PC-9 (cell line): ENCODE measurements around the gene DFFB. TPM values are rescaled to one million over a fixed set of nuclear protein-coding genes. Genes with fewer than 3 reads are reported as not detected.

Experiments used
- BruUV-seq: library from RNA; stranded (reverse); fragments of 400-500 nt; replicated peaks from 2 replicates; lab custom pipeline; 2021; lab: Mats Ljungman, UMichigan
- CTCF ChIA-PET: fragments of 300-600 bp; sonication (Branson Sonifier 250); formaldehyde crosslinking; loops from one replicate; lab custom pipeline; 2022; ENCODE audit warnings: antibody characterized with exemption; lab: Charles Lee
- POLR2A ChIA-PET: fragments of 300-600 bp; sonication (Branson Sonifier 250); formaldehyde crosslinking; loops from one replicate; lab custom pipeline; 2022; ENCODE audit warnings: antibody characterized with exemption; ENCODE audit not compliant: unreplicated experiment; lab: Charles Lee
- DNase-seq, 2 experiments: peaks; one replicate each; pipeline versions ENCODE4 v3.0.0 to v3.0.0-alpha.2; 2015 to 2022; ENCODE audit warnings: mixed read lengths in 1 of 2
- H2AFZ ChIP-seq: fragments of 200-600 bp; sonication (generic); 2 replicates; pipeline ENCODE4 v1.8.1; 2017; ENCODE audit warnings: antibody characterized with exemption
- H3F3A ChIP-seq: fragments of 200-600 bp; sonication (generic); 2 replicates; pipeline ENCODE4 v1.8.1; 2017; ENCODE audit warnings: antibody characterized with exemption, mild to moderate bottlenecking, low read depth; ENCODE audit not compliant: insufficient read depth
- H3K27ac ChIP-seq: fragments of 200-600 bp; sonication (generic); 2 replicates; pipeline ENCODE4 v1.6.1; 2016; ENCODE audit warnings: mixed run types
- H3K27me3 ChIP-seq: fragments of 200-600 bp; sonication (generic); 2 replicates; pipeline ENCODE4 v1.6.1; 2016; ENCODE audit warnings: low read depth, mixed run types; ENCODE audit not compliant: insufficient read depth
- H3K36me3 ChIP-seq: fragments of 200-600 bp; sonication (generic); 2 replicates; pipeline ENCODE4 v1.6.1; 2016; ENCODE audit warnings: low read depth, mixed run types
- H3K4me1 ChIP-seq: fragments of 200-600 bp; sonication (generic); replicated peaks from 2 replicates; pipeline ENCODE4 v1.6.1; 2016; ENCODE audit warnings: mixed run types; ENCODE audit not compliant: insufficient read depth
- H3K4me2 ChIP-seq: fragments of 200-600 bp; sonication (generic); 2 replicates; pipeline ENCODE4 v1.6.1; 2017; ENCODE audit warnings: mixed run types
- H3K4me3 ChIP-seq: fragments of 200-600 bp; sonication (generic); 2 replicates; pipeline ENCODE4 v1.6.1; 2016; ENCODE audit warnings: mixed run types
- H3K79me2 ChIP-seq: fragments of 200-600 bp; sonication (generic); 2 replicates; pipeline ENCODE4 v1.6.1; 2017; ENCODE audit warnings: low read depth, mixed run types
- H3K9me2 ChIP-seq: fragments of 200-600 bp; sonication (generic); 2 replicates; pipeline ENCODE4 v1.8.1; 2017; ENCODE audit warnings: mild to moderate bottlenecking; ENCODE audit not compliant: insufficient read depth
- H3K9me3 ChIP-seq: fragments of 200-600 bp; sonication (generic); 2 replicates; pipeline ENCODE4 v1.8.1; 2016; ENCODE audit warnings: low read depth; ENCODE audit not compliant: insufficient read depth
- H4K20me1 ChIP-seq: fragments of 200-600 bp; sonication (generic); 2 replicates; pipeline ENCODE4 v1.8.1; 2017; ENCODE audit not compliant: insufficient read depth
- EZH2 ChIP-seq: fragments of 200-600 bp; sonication (generic); IDR thresholded peaks from 2 replicates; pipeline ENCODE4 v1.8.0; 2017; ENCODE audit warnings: antibody characterized with exemption, low read depth
- intact Hi-C: fragments of 100-400 bp; cut with micrococcal nuclease; formaldehyde crosslinking; loops from one replicate; pipeline ENCODE4 v1.10.0; 2022; ENCODE audit not compliant: unreplicated experiment
- total RNA-seq: library from RNA; stranded (reverse); gene quantifications from 2 replicates; pipeline ENCODE4 v1.2.3, GENCODE V29; 2021
- TF ChIP-seq, protein P1 (sequence below): fragments of 200-600 bp; sonication (generic); conservative IDR thresholded peaks from 2 replicates; pipeline ENCODE4 v1.6.1; 2017; ENCODE audit warnings: mixed run types, antibody characterized with exemption, mild to moderate bottlenecking, moderate library complexity

Gene DFFB
- total RNA-seq, 1 experiment from 2014 or later, result 4.7 TPM

DNA sequence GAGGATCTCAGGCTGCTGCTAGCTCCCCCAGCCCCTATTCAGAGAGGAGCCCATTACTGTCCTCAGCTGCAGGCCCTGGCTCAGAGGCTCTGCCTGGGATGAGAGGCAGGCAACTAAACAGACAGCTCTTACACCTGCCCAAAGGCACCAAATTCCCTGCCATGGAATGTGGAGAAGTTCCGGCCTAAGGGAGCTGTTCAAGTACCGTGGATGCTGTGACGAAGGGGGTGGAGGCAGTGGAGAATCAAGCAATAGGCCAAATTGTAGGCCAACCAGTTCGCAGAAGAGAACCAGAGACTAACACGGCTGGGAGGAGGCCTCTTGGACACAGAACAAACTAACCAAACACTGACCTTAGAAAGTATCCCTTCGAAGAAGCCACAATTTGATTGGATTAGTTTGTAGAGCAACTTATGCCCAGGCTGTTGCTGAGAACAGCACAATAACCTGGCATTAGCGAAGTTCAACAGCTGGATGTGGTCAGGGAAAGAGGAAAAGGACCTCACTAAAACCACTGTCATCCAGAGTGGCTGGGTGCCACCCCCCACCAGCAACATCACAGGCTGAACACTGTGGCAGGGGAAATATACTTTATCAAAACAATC is 39.2 kb downstream of the DFFB start:
- Histone ChIP-seq H4K20me1 (peaks cover 44% of the 10 kb centered on the region), H3K9me2 (no peaks in the 10 kb centered on the region), H3K4me1 (peaks cover 14% of the 10 kb centered on the region; the same call in 1 of the 2 replicates), H3K4me2 (no peak overlapping the region), H3F3A (peaks cover 20% of the 10 kb centered on the region; the same call in 1 of the 2 replicates), H3K27me3 (no peaks in the 10 kb centered on the region), H3K36me3 (peaks cover 11% of the 10 kb centered on the region), H3K4me3 (no peak overlapping the region), H3K9me3 (no peaks in the 10 kb centered on the region), H3K79me2 (peaks cover 62% of the 10 kb centered on the region), H2AFZ (no peak overlapping the region), H3K27ac (no peak overlapping the region)
- TSS peak; percentile 3 for BruUV-seq
- DNase-seq, result no peak
- TF ChIP-seq, protein P1, sequence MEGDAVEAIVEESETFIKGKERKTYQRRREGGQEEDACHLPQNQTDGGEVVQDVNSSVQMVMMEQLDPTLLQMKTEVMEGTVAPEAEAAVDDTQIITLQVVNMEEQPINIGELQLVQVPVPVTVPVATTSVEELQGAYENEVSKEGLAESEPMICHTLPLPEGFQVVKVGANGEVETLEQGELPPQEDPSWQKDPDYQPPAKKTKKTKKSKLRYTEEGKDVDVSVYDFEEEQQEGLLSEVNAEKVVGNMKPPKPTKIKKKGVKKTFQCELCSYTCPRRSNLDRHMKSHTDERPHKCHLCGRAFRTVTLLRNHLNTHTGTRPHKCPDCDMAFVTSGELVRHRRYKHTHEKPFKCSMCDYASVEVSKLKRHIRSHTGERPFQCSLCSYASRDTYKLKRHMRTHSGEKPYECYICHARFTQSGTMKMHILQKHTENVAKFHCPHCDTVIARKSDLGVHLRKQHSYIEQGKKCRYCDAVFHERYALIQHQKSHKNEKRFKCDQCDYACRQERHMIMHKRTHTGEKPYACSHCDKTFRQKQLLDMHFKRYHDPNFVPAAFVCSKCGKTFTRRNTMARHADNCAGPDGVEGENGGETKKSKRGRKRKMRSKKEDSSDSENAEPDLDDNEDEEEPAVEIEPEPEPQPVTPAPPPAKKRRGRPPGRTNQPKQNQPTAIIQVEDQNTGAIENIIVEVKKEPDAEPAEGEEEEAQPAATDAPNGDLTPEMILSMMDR, result no peak
- TF ChIP-seq EZH2, result no peak
- intact Hi-C loops, result no loop called here
- ChIA-PET POLR2A (no interaction called here), CTCF (no interaction called here)

DNA sequence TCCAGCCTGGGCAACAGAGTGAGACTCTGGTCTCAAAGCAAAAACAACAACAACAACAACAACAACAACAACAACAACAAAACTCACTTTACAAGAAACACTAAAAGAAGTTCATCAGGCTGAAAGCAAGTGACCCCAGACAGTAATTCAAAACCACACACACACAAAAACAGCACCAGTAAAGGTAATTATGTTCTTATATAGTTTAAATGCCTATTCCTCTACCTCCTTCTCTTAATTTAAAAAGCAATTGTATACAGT is 41.1 kb downstream of the DFFB start:
- DNase-seq, result no peak
- TF ChIP-seq, protein P1, result no peak
- no peak for TF ChIP-seq EZH2
- ChIA-PET POLR2A (no interaction called here), CTCF (no interaction called here)
- Histone ChIP-seq H3F3A (peaks cover 24% of the 10 kb centered on the region; the same call in 1 of the 2 replicates), H3K27me3 (no peaks in the 10 kb centered on the region), H3K9me2 (no peaks in the 10 kb centered on the region), H4K20me1 (peaks cover 36% of the 10 kb centered on the region), H3K9me3 (no peaks in the 10 kb centered on the region), H3K4me2 (peak overlapping the region; percentile 81), H3K79me2 (peaks cover 62% of the 10 kb centered on the region), H3K27ac (no peak overlapping the region), H2AFZ (no peak overlapping the region), H3K36me3 (peaks cover 7% of the 10 kb centered on the region; the same call in 1 of the 2 replicates), H3K4me3 (peak overlapping the region; percentile 80), H3K4me1 (peaks cover 14% of the 10 kb centered on the region; the same call in 1 of the 2 replicates)
- intact Hi-C loops, result no loop called here
- BruUV-seq, result no TSS peak

DNA sequence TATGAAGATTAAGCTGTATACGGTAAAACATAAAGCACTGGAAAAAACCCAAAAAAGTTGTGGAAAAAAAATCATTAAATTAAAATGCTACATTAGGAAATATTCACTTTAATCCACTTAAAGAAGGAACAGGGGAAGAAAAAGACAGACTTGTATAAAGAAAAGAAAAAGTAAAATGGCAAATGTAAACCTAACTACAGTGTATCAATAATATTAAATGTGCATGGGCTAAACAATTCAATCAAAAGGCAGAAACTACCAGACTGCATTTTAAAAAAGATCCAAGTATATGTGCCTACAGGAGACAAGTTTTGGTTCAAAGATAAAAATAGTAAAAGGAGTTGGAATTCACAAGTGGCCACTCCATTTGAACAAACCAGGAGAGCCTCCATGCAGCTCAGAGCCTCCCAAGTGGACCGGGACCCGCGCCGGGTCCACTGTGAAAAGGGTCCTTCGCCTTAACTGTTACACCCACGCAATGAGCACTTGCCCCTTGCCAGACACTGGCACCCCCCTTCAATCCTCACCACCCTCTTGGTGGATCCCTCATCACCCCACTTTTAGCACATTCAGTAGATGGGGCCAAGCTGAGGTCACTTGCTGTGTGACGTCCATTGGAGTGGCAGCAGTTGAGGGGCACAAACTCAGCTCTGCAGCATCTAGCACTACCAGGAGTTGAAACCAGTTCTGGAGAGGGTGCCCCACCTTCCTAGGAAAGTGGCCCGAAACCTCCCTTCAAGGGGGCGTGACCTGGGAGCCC is 41.9 kb downstream of the DFFB start:
- no TSS peak for BruUV-seq
- TF ChIP-seq, protein P1, result no peak; the same call in 1 of the 2 replicates
- TF ChIP-seq EZH2, result no peak
- H3K36me3 ChIP-seq, result peaks cover 7% of the 10 kb centered on the region; the same call in 1 of the 2 replicates
- peaks cover 21% of the 10 kb centered on the region; the same call in 1 of the 2 replicates for H3F3A ChIP-seq
- ChIA-PET POLR2A (interaction anchor here (0.6 kb wide), 2 partner anchors 23 to 42 kb away, joined by 5 read pairs; partner anchors contain the start of genes CEP104 and DFFB), CTCF (interaction anchor here (0.5 kb wide), 1 partner anchor 66 kb away, joined by 3 read pairs; no protein-coding TSS in a partner anchor)
- H3K79me2 ChIP-seq, result peaks cover 55% of the 10 kb centered on the region
- peak overlapping the region; percentile 88 for H2AFZ ChIP-seq
- DNase-seq, result no peak
- peak overlapping the region; percentile 80 for H3K4me3 ChIP-seq
- no peaks in the 10 kb centered on the region for H3K9me3 ChIP-seq
- peak overlapping the region; percentile 98 for H3K27ac ChIP-seq
- H3K4me2 ChIP-seq, result peak overlapping the region; percentile 81
- no peaks in the 10 kb centered on the region for H3K9me2 ChIP-seq
- intact Hi-C loops, result no loop called here
- H3K27me3 ChIP-seq, result no peaks in the 10 kb centered on the region
- peaks cover 30% of the 10 kb centered on the region for H4K20me1 ChIP-seq
- H3K4me1 ChIP-seq, result peaks cover 14% of the 10 kb centered on the region; the same call in 1 of the 2 replicates
